ENCODE results near the gene LMOD3. TPM values are rescaled to one million over a fixed set of nuclear protein-coding genes. Genes with fewer than 3 reads are reported as not detected.

Gene LMOD3
- total RNA-seq, 2 experiments from 2014 or later: not detected

GRCh38 chr3:69161587-69162307, 39.4 kb upstream of the LMOD3 start:
- Mint-ChIP-seq H3K27me3 (no peaks in the 10 kb centered on the region), H3K9me3 (no peaks in the 10 kb centered on the region), H3K27ac (no peak overlapping the region), H3K36me3 (ENCODE audit: low read depth) (no peaks in the 10 kb centered on the region), H3K4me3 (no peak overlapping the region), H3K4me1 (ENCODE audit: low read depth) (no peaks in the 10 kb centered on the region)
- H3K4me1 ChIP-seq (ENCODE audit: insufficient read depth, low read length): no peaks in the 10 kb centered on the region
- H3K27me3 ChIP-seq (ENCODE audit: control insufficient read depth in 1 of 2, insufficient read depth in 2 of 2, low read length in 2 of 2): no peaks in the 10 kb centered on the region
- no peaks in the 10 kb centered on the region for H3K36me3 ChIP-seq (ENCODE audit: insufficient read depth, low read length)
- TF ChIP-seq CTCF (IDR thresholded peaks at IDR 0.05): peak; percentile 99
- CTCF ChIA-PET: interaction anchor here (0.6 to 7.5 kb wide), 20 partner anchors 12 to 264 kb away, joined by 3 to 107 read pairs (median 4); no protein-coding TSS in a partner anchor
- peak in 9 of 14 experiments; percentile 3 to 73 (median 19) for DNase-seq
- no peaks in the 10 kb centered on the region for H3K9me3 ChIP-seq (ENCODE audit: control insufficient read depth in 1 of 2, insufficient read depth in 1 of 2, low read length in 2 of 2)
- H3K4me3 ChIP-seq (ENCODE audit: low read length): no peak overlapping the region
- intact Hi-C loops (cut with DNase I, micrococcal nuclease): loop anchor here (1.0 to 5.0 kb wide), 7 partner anchors 145 to 786 kb away; no protein-coding TSS in a partner anchor
- peak; percentile 52 for ATAC-seq (ENCODE audit: poor library complexity)
- H3K27ac ChIP-seq (ENCODE audit: low read depth in 1 of 2, low read length in 2 of 2): no peak overlapping the region
- POLR2A ChIA-PET: interaction anchor here (0.8 to 2.4 kb wide), 2 partner anchors 38 to 145 kb away, joined by 3 to 8 read pairs; no protein-coding TSS in a partner anchor

GRCh38 chr3:69160525-69160924, 38.1 kb upstream of the LMOD3 start:
- Histone ChIP-seq H3K4me1 (ENCODE audit: insufficient read depth, low read length) (no peaks in the 10 kb centered on the region), H3K9me3 (ENCODE audit: control insufficient read depth in 1 of 2, insufficient read depth in 1 of 2, low read length in 2 of 2) (no peaks in the 10 kb centered on the region), H3K4me3 (ENCODE audit: low read length) (no peak overlapping the region), H3K36me3 (ENCODE audit: insufficient read depth, low read length) (no peaks in the 10 kb centered on the region), H3K27me3 (ENCODE audit: control insufficient read depth in 1 of 2, insufficient read depth in 2 of 2, low read length in 2 of 2) (no peaks in the 10 kb centered on the region), H3K27ac (ENCODE audit: low read depth in 1 of 2, low read length in 2 of 2) (no peak overlapping the region)
- DNase-seq (no peak), ATAC-seq (ENCODE audit: poor library complexity) (no peak)
- Mint-ChIP-seq H3K27ac (no peak overlapping the region), H3K4me1 (ENCODE audit: low read depth) (no peaks in the 10 kb centered on the region), H3K9me3 (no peaks in the 10 kb centered on the region), H3K27me3 (no peaks in the 10 kb centered on the region), H3K4me3 (no peak overlapping the region), H3K36me3 (ENCODE audit: low read depth) (no peaks in the 10 kb centered on the region)
- intact Hi-C loops (cut with DNase I, micrococcal nuclease): loop anchor here (2.0 to 5.0 kb wide), 4 partner anchors 264 to 787 kb away; no protein-coding TSS in a partner anchor
- no peak for TF ChIP-seq CTCF (IDR thresholded peaks at IDR 0.05)
- POLR2A ChIA-PET: no interaction called here
- CTCF ChIA-PET: interaction anchor here (1.4 to 7.5 kb wide), 5 partner anchors 14 to 250 kb away, joined by 5 to 107 read pairs (median 7); no protein-coding TSS in a partner anchor

GRCh38 chr3:69160107-69160506, 37.7 kb upstream of the LMOD3 start:
- no peak overlapping the region for H3K4me3 Mint-ChIP-seq
- Histone ChIP-seq H3K9me3 (ENCODE audit: control insufficient read depth in 1 of 2, insufficient read depth in 1 of 2, low read length in 2 of 2) (no peaks in the 10 kb centered on the region), H3K4me1 (ENCODE audit: insufficient read depth, low read length) (no peaks in the 10 kb centered on the region), H3K36me3 (ENCODE audit: insufficient read depth, low read length) (no peaks in the 10 kb centered on the region), H3K27me3 (ENCODE audit: control insufficient read depth in 1 of 2, insufficient read depth in 2 of 2, low read length in 2 of 2) (no peaks in the 10 kb centered on the region), H3K4me3 (ENCODE audit: low read length) (no peak overlapping the region), H3K27ac (ENCODE audit: low read depth in 1 of 2, low read length in 2 of 2) (no peak overlapping the region)
- CTCF ChIA-PET: interaction anchor here (0.7 to 7.5 kb wide), 3 partner anchors 145 to 250 kb away, joined by 3 to 107 read pairs (median 20); no protein-coding TSS in a partner anchor
- no peak overlapping the region for H3K27ac Mint-ChIP-seq
- H3K36me3 Mint-ChIP-seq (ENCODE audit: low read depth): no peaks in the 10 kb centered on the region
- no peak for TF ChIP-seq CTCF (IDR thresholded peaks at IDR 0.05)
- no peaks in the 10 kb centered on the region for H3K9me3 Mint-ChIP-seq
- POLR2A ChIA-PET: no interaction called here
- DNase-seq (no peak), ATAC-seq (ENCODE audit: poor library complexity) (no peak)
- H3K27me3 Mint-ChIP-seq: no peaks in the 10 kb centered on the region
- no peaks in the 10 kb centered on the region for H3K4me1 Mint-ChIP-seq (ENCODE audit: low read depth)
- intact Hi-C loops (cut with DNase I, micrococcal nuclease): loop anchor here (2.0 to 5.0 kb wide), 4 partner anchors 265 to 787 kb away; no protein-coding TSS in a partner anchor
